ENCODE data around the gene OR2S2.
"Not testable (repeated sequence)": the region's sequence is repeated elsewhere in the genome, so short reads cannot be mapped to it uniquely, and the experiment has no call there.

OR2S2 gene

GRCh38 chr9:35996358-35996970 is 38.5 kb upstream of the OR2S2 start:
- TF ChIP-seq CTCF (IDR thresholded peaks at IDR 0.05; ENCODE audit: insufficient read depth, low read length, missing control alignments), result no peak
- no peak overlapping the region for H3K4me3 ChIP-seq (ENCODE audit: low read depth, low read length)
- POLR2A ChIA-PET, result interaction anchor here (0.6 kb wide), 1 partner anchor 58 kb away, joined by 3 read pairs; no protein-coding TSS in a partner anchor
- CTCF ChIA-PET, result interaction anchor here (1.3 to 4.2 kb wide), 2 partner anchors 12 to 27 kb away, joined by 3 to 51 read pairs; no protein-coding TSS in a partner anchor
- DNase-seq (ENCODE audit: low read depth, low spot score), result no peak

- no peak for DNase-seq (ENCODE audit: low read depth, low spot score)
- ChIA-PET POLR2A (interaction anchor here (0.8 kb wide), 1 partner anchor 42 kb away, joined by 3 read pairs; the partner anchor contains the start of gene RECK), CTCF (interaction anchor here (1.0 to 4.2 kb wide), 8 partner anchors 10 to 205 kb away, joined by 3 to 51 read pairs (median 4); no protein-coding TSS in a partner anchor)
- TF ChIP-seq CTCF (IDR thresholded peaks at IDR 0.05; ENCODE audit: insufficient read depth, low read length, missing control alignments), result no peak
- H3K4me3 ChIP-seq (ENCODE audit: low read depth, low read length), result no peak overlapping the region
Observed at GRCh38 chr9:35994959-35995358, 37.0 kb upstream of the OR2S2 start.

- no peak for DNase-seq (ENCODE audit: low read depth, low spot score)
- no peak overlapping the region for H3K4me3 ChIP-seq (ENCODE audit: low read depth, low read length)
- TF ChIP-seq CTCF (IDR thresholded peaks at IDR 0.05; ENCODE audit: insufficient read depth, low read length, missing control alignments), result no peak
- CTCF ChIA-PET, result interaction anchor here (1.0 to 4.2 kb wide), 8 partner anchors 9 to 204 kb away, joined by 3 to 51 read pairs (median 4); no protein-coding TSS in a partner anchor
- POLR2A ChIA-PET, result interaction anchor here (0.5 to 0.8 kb wide), 2 partner anchors 43 to 53 kb away, joined by 3 read pairs; partner anchors contain the start of gene RECK
Observed at GRCh38 chr9:35993976-35994720, 36.2 kb upstream of the OR2S2 start.

- POLR2A ChIA-PET, result not testable (repeated sequence)
Observed at GRCh38 chr9:35993136-35993535, 35.2 kb upstream of the OR2S2 start.

GRCh38 chr9:35990155-35990554 is 32.2 kb upstream of the OR2S2 start:
- CTCF ChIA-PET, result interaction anchor here (1.0 to 2.2 kb wide), 2 partner anchors 16 to 18 kb away, joined by 3 to 8 read pairs; no protein-coding TSS in a partner anchor
- DNase-seq (ENCODE audit: low read depth, low spot score), result no peak
- no peak for TF ChIP-seq CTCF (IDR thresholded peaks at IDR 0.05; ENCODE audit: insufficient read depth, low read length, missing control alignments)
- H3K4me3 ChIP-seq (ENCODE audit: low read depth, low read length), result no peak overlapping the region
- POLR2A ChIA-PET, result no interaction called here

More at GRCh38 chr9:35993136-35993535, 35.2 kb upstream of the OR2S2 start:
- not testable (repeated sequence) for H3K4me3 ChIP-seq (ENCODE audit: low read depth, low read length); DNase-seq (ENCODE audit: low read depth, low spot score)
- CTCF ChIA-PET, result interaction anchor here (1.0 to 1.2 kb wide), 3 partner anchors 9 to 14 kb away, joined by 3 to 5 read pairs (median 4); no protein-coding TSS in a partner anchor

GRCh38 chr9:35984021-35984420 is 26.1 kb upstream of the OR2S2 start:
- ChIA-PET CTCF (interaction anchor here (0.7 to 5.8 kb wide), 5 partner anchors 24 to 47 kb away, joined by 3 to 41 read pairs (median 4); no protein-coding TSS in a partner anchor), POLR2A (interaction anchor here (0.7 kb wide), 1 partner anchor 22 kb away, joined by 3 read pairs; no protein-coding TSS in a partner anchor)
- no peak for TF ChIP-seq CTCF (IDR thresholded peaks at IDR 0.05; ENCODE audit: insufficient read depth, low read length, missing control alignments)
- DNase-seq (ENCODE audit: low read depth, low spot score), result no peak
- no peak overlapping the region for H3K4me3 ChIP-seq (ENCODE audit: low read depth, low read length)
